Activated T-helper 1 cell treated with Interleukin-2 at 50 U/mL for 16 hours (primary cell): ENCODE results near the gene DDN.
A peak's percentile ranks its signal among the peaks of the same experiment; 100 is the strongest.

Experiments
- DNase-seq: peaks from one replicate; pipeline ENCODE4 v3.0.0-alpha.2; 2020; ENCODE audit warnings: low read depth

Gene DDN

DNA sequence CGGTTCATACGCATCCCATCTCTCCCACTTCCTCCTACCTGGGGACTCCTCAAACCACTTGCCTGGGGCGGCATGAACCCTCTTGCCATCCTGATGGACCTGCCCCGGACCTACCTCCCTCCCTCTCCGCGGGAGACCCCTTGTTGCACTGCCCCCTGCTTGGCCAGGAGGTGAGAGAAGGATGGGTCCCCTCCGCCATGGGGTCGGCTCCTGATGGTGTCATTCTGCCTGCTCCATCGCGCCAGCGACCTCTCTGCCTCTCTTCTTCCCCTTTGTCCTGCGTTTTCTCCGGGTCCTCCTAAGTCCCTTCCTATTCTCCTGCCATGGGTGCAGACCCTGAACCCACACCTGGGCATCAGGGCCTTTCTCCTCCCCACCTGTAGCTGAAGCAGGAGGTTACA, 17.4 kb downstream of the DDN start:
- no peak for DNase-seq

DNA sequence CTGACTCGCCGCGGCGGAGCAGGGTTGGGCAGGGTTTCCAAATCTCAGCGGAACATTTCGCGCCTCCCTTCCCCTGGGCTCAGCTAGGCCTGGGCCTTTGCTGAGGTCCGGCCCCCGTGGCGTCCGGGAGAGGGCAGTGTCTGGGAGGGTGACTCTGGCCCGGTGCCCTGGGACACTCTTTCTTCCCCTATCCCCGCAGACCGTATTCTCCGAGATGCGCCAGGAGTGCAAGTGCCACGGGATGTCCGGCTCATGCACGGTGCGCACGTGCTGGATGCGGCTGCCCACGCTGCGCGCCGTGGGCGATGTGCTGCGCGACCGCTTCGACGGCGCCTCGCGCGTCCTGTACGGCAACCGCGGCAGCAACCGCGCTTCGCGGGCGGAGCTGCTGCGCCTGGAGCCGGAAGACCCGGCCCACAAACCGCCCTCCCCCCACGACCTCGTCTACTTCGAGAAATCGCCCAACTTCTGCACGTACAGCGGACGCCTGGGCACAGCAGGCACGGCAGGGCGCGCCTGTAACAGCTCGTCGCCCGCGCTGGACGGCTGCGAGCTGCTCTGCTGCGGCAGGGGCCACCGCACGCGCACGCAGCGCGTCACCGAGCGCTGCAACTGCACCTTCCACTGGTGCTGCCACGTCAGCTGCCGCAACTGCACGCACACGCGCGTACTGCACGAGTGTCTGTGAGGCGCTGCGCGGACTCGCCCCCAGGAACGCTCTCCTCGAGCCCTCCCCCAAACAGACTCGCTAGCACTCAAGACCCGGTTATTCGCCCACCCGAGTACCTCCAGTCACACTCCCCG, 18.0 kb downstream of the DDN start:
- DNase-seq: no peak

DNA sequence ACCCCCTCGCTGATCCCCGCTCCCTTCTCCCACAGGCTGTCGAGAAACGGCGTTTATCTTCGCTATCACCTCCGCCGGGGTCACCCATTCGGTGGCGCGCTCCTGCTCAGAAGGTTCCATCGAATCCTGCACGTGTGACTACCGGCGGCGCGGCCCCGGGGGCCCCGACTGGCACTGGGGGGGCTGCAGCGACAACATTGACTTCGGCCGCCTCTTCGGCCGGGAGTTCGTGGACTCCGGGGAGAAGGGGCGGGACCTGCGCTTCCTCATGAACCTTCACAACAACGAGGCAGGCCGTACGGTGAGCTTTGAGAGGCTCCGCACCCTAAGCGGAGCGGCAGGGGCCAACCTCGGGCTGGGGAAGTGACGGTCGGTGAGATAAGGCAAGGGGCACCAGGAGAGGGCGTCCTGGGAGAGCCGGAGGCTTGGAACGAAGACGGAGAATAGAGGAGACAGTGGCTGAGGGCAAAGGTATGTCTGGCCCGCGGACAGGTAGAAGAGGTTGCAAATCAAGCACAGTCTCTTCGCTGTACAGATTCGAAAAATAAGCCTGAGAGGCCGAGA, 18.7 kb downstream of the DDN start:
- no peak for DNase-seq

DNA sequence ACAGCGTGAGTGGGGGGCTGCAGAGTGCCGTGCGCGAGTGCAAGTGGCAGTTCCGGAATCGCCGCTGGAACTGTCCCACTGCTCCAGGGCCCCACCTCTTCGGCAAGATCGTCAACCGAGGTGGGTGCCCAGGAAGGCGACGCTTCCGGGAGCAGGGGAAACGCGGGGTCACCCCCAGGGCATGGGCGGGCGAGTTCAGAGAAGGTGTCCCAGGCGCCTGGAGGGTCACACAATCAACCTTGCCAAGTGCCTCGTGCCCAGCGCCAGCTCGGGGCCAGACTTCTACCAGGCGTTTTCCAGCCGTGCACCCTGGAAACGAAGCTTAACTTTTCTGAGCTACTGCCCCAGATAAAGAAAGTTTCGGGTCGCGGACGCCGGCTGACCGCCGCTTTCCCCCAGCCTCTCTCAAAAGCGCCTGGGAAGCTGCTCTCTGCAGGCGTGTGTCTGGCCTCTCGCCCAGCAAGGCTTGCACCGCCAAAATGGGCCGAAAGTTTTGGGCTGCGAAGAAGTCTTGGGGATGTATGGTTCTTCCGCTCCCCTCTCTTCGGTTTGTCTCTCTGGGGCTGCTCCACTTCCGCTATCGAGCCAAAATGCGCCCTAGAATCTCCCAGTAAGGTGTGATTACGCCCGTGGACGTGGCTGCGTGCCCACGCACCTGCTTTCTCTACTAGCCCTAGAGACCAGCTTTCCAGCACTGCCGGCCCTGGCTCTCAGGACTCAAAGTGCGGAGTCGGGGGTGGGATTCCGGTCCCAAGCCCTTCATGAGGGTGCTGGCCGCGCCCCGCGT, 19.4 kb downstream of the DDN start:
- DNase-seq: no peak

DNA sequence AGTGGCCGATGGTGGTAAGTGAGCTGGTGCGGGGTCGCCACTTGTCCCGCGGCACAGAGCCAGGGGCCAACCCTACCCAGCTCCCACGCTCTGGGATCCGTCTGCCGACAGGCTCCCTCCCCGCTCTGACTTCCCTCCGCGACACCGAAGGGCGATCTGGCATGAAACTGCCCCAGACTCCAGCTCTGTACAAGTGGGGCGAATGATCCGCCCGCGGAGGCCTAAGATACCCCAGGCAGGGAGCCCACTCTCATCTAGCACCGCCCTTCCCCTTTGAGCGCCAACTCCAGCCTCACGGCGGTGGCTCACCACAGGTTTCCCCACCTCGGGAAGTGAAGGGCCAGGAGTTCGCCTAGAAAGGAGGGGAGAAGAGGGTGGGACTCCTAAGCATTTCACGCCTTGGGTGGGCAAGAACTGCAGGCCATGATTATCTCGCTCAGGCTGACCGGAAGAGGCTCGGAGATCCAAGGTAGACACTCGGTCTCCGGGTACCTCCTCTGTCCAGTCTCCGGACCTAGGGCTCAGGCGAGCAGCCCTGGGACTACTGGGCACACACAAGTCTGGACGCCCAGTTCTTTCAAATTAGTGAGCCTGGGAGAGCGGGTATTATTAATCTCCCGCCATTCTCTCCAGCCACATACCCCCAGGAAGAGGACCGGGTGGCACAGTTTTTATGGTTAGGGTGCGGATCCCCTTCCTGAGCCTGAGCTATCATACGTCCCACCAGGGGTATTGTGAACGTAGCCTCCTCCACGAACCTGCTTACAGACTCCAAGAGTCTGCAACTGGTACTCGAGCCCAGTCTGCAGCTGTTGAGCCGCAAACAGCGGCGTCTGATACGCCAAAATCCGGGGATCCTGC, 20.2 kb downstream of the DDN start:
- DNase-seq: no peak

DNA sequence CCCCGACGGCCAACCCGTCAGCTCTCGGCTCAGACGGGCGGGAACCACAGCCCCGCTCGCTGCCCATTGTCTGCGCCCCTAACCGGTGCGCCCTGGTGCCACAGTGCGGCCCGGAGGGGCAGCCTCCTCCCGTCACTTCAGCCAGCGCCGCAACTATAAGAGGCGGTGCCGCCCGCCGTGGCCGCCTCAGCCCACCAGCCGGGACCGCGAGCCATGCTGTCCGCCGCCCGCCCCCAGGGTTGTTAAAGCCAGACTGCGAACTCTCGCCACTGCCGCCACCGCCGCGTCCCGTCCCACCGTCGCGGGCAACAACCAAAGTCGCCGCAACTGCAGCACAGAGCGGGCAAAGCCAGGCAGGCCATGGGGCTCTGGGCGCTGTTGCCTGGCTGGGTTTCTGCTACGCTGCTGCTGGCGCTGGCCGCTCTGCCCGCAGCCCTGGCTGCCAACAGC, 20.9 kb downstream of the DDN start, which contains the start of gene WNT1:
Gene WNT1 (plus strand): TSS at position 32 of the 450 bp plus-strand sequence. CDS start 329 bp downstream, at position 361.
- no peak for DNase-seq

DNA sequence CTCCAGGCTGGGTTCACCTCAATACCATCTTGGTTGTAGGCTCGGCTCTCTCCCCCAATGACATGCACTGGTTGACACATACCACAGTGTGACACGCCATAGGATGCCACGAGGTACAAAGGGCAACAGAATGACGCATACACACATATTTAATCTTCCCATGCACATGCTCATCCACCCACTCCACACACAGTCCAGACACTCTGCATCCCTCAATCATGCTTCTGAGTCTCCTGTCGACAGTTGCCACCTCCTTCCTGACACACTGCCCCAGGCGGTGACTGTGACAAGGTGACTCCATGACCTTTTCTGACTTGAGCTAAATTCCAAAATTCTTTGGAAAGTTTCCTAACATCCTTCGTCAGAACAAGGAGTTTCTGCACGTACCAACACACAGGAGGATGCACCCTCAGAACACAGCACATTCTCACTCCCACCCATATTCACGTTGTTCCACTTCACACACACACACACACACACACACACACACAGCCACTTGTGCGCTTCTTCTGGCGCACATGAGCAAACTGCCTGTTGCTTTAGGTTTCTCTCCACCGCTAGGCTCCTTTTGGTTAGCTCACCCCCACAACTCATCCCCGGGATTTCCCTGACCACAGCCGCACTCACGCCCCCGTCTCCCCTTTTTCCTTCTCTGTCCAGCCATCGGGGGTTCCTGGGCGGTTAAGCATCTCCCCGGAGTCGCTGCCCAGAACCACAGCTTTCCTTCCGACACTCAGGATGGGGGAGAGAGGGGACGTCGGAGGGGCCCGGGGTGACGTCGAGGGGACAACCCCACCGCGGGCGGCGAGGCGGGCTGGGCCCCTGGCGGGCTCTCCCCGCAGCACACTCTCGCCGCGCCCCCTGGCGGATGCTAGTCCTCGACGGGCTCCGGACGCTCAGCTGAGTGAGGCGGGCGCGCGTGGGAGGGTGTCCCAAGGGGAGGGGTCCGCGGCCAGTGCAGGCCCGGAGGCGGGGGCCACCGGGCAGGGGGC, 21.6 kb downstream of the DDN start:
- DNase-seq: peak; percentile 70

DNA sequence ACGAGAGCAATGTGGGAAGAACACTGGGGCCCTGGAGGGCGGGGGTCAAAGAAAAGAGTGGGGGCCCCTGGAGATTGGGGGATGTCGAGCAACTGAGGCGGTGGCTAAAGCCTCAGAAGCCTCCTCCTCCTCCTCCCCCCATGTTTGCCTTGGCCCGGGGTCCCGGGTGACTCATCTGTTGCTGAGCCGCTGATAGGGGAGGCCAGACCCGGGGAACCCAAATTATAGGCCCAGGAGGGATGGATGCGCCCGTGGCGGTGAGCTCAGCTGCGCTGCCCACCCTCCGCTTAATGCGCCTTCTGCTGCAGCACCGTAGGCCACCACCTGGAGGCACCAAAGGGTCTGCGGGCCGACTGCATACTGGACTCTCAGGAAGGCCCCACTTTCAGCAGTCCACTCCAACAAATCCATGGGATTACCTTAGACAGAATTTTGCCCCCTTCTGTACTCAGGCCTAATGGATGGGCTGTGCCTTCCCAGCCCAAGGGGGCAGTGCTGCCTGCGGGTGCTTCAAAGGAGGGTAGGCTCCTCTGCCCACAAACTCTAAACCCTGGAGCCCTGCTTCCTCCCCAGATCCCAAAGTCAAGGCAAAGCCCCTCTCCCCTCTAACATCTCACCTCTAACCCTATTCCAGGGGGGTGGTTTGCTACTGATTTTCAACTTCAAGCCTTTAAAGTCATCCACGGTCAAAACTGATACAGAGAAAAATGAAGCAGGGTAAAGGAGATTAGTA, 25.1 kb downstream of the DDN start:
- DNase-seq: no peak

DNA sequence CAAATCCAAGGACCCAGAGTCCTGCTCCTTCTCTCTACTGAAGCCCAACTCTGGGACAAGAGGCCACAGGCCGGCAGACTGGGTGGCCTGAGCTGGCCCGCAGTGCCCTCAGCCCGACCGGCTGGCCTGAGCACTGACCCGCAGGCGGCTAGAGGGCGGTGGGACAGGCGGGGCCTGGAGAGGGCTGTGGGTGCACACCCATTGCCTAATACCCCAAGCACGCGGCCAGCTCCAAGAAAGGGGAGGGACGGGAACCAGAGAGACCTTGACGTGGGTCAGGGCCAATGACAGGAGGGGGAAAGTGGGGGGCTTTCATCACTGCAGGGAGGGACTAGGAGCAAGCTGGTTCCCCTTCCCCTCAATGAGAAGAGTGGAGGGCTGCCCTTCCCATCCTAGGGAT, 25.6 kb downstream of the DDN start:
- no peak for DNase-seq

DNA sequence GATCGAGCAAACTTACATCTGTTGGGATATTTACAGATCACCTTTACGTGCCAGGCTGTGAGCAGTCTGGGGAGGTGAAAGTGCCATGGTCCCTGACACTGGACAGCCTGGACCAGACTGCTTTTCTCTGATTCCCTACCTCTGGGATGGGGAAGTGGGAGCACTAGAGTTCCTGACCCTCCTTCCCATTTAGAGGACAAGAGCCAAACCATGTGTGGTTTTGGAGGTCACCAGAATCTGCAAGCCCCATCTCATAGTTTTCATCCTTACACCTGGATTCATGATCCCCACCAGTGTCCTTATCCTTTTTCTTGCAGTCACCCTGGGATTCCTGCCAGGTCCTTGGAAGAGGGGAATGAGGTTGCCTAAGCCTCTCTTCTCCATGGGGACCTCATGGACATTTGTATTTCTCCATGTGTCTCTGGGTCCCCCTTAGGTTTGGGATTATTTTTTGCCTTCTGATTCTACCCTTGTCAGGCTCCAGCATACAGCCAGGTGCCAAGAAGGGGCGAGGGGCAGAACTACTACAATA, 26.2 kb downstream of the DDN start:
- DNase-seq: no peak

DNA sequence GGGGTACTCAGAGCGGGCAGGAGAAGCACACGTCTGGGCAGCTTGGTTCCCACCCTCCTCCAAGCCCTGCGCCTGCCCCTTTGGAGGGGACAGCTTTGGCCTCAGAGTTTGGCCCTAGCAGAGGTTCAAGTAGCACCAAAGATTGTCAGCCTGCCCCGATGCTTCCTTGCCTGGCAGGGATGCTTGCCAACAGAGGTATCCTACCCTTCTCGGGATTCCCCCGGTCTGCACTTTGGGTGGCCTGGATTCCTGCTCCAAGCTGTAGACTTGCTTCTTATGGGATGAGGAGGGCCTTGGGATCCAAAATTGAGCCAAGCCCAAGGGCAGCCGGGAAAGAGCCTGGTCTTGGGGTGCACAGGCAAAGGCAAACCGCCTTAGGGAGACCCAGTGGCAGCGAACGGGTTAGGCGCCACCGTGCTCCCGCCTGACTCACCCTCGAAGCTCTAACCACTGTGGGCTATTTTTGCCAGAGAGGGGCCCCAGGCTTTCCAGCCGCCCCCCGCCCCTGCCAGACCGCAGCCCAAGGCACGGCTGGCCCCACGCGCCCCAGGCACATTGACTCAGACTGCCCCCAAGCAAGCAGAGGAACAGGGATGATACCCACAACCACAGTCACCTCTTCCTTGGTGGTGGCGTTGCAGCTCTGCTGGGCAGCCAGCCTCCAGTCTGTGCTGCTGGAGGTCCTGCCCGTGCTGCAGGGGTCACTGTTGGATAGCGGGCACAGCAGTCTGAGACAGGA, 26.8 kb downstream of the DDN start:
- no peak for DNase-seq

DNA sequence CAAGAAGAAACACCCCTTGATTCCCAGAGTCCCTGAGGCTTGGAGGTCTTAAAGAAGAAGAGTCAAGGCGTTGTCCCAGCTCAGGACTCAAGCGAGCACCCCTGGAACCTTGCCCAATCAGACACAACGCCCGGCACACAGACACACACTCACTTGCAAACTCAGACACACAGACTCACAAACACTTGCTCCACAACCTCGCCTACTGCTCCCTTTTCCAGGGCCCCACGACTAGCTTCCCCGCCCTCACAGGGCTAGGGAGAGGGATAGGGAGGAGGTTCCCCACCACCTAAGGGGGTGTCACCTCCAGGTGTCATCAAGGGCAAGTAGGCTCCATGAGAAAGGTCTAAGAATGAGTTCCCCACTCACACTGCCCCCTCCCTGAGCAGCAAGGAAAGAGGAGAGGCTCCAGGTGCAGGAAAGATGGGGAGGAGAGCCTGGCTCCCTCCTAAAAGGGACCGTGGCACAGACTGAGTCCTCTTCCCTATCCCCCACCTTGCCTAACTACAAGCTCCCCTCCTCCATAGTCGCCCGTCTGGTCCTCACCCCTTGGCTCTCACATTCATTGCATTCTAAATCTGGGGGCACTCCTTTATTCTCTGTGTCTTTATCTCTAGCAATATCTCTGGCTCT, 28.4 kb downstream of the DDN start:
- no peak for DNase-seq

DNA sequence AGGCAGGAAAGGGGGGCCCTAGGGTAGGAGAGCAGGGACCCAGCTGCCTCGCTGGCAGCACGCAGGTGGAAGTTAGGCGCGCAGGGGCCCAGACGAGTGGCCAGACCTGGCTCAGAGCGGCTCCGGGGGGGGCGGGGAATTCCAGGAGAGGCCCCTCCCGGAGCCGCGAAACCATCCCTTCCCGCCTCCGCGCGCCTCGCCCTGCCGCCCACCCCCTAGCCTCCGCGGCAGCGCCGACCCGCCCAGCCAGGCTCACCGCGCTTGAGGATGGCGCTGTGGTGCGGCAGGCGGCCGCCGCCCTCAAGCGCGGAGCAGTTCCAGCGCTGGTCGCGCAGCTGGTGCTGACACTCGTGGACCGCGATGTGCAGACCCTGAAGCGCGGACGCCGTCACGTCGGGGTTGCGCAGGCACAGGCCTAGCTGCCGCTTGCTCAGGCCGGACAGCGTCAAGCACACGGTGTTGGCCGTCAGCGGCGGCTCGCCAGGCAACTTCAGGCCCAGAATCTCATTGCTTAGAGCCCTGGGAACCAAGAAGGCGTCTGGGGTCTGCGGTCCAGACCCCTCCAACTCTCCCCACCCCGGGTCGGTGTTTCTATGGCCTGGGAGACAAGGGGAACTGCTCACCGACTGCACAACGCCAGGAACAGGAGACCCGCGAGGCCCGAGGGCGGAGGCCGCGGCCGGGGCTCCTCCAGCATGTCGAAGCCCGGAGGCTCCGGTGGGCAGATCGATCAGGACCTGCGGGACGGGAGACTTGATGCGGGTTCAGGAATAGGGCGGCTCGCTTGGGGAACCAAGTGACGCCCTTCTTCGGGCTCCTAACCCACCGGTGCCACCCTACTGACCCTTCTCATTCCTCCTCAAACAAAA, 29.1 kb downstream of the DDN start:
- DNase-seq: no peak

DNA sequence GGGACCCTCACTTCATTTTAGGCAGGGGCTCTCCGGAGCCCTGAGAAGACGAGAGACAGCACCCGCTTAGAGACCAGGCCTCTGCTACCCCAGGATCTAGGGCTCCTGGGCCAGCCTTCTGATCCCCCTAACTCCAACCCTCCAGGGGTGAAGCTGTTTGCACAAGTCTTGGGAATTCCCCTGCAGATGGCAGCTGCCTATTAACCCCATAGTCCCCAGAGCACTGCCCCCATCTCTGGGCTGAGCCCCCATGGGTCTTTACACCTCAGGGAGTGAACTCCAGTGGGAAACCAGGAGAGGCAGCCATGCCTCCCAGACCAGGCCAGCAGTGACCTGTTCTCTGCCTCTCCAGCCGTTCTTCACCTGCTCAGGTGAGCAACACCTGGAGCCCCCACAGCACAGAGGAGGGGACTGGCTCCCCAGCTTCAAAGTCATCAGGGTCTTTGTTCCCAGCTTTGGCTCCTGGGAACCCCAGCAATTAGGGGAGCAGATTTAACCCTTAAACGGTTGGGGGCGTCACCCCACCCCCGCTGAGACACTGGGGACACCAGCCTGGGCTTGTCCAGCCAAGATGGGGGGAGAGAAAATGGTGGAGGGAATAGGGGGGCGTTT, 29.9 kb downstream of the DDN start:
- no peak for DNase-seq

DNA sequence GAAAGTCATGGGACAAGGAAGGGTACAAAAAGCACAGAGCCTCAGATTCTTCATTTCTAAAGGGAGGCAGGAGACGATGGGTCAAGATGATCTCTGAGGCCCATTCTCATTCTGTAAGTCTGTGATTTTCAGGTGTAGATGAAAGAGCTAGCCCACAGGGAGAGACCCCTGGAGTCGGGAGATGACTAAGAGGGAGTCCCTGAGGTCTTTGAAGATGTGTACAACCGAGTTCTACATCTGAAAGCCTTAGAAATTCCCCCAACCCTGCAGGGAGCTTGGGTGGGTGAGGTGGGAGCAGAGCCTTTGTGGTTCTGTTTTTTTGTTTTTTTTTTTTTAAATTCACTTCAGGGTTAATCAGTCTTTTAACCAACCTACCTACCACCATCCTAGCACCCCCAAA, 30.7 kb downstream of the DDN start:
- DNase-seq: no peak

DNA sequence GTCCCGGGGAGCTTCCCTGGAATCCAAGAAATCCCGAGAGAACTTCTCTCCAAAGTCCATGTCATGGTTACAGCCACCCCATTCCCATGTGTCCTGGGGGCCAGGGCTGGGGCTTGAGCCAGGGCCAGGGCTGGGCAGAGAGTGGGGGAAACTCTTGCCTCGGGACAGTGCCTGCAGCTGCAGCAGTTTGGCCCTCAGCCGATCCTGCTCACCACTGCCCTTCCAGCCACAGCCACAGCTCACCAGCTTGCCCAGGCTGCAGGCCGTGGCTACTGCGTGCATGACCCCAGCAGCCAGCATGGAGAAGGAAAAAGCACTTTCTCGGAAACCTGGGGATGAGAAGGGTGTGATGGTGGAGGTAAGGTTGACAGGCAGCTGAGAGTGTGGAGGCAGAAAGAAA, 31.2 kb downstream of the DDN start:
- no peak for DNase-seq
